CD14-positive monocyte (primary cell): ENCODE measurements around the gene METTL22. TPM values are rescaled to one million over a fixed set of nuclear protein-coding genes. Genes with fewer than 3 reads are reported as not detected.
A peak's percentile ranks its signal among the peaks of the same experiment; 100 is the strongest.

Experiments used
- DNase-seq, 3 donors: peaks; one replicate each; pipeline ENCODE4 v3.0.0-alpha.2; 2011 to 2022
- H2AFZ ChIP-seq: 2 replicates; pipeline ENCODE4 v1.6.0; 2012; ENCODE audit warnings: mild to moderate bottlenecking, low read depth, low read length, inconsistent platforms; ENCODE audit not compliant: insufficient read depth, poor library complexity, severe bottlenecking
- H3K27ac ChIP-seq, 2 donors: 1 replicate in 1 of 2; 2 replicates in 1 of 2; pipeline ENCODE4 v1.5.1; 2012 to 2013; ENCODE audit warnings: low read length in 2 of 2, control low read depth in 1 of 2, inconsistent platforms in 1 of 2, low read depth in 1 of 2, mild to moderate bottlenecking in 1 of 2
- H3K27me3 ChIP-seq, 2 donors: one replicate each; pipeline versions ENCODE4 v1.6.0 to v1.6.1; 2011 to 2013; ENCODE audit warnings: low read length in 2 of 2; ENCODE audit not compliant: control insufficient read depth in 2 of 2, insufficient read depth in 2 of 2
- H3K36me3 ChIP-seq, 2 donors: replicated peaks in 1 of 2; 1 replicate in 1 of 2; 2 replicates in 1 of 2; pipeline versions ENCODE4 v1.5.1 to v1.6.1; 2012 to 2013; ENCODE audit warnings: low read length in 2 of 2, control low read depth in 1 of 2, inconsistent platforms in 1 of 2, mild to moderate bottlenecking in 1 of 2; ENCODE audit not compliant: insufficient read depth in 2 of 2, control insufficient read depth in 1 of 2
- H3K4me1 ChIP-seq, 2 donors: 1 replicate in 1 of 2; 2 replicates in 1 of 2; pipeline versions ENCODE4 v1.5.1 to v1.6.1; 2012 to 2013; ENCODE audit warnings: low read length in 2 of 2, control low read depth in 1 of 2, inconsistent platforms in 1 of 2, mild to moderate bottlenecking in 1 of 2, moderate library complexity in 1 of 2; ENCODE audit not compliant: insufficient read depth in 2 of 2, control insufficient read depth in 1 of 2
- H3K4me2 ChIP-seq: replicated peaks from 2 replicates; pipeline ENCODE3; 2012; ENCODE audit warnings: low read length, moderate library complexity, mild to moderate bottlenecking; ENCODE audit not compliant: poor library complexity, severe bottlenecking; ENCODE audit errors: extremely low read depth
- H3K4me3 ChIP-seq, 3 experiments: fragments of 200-600 bp in 1 of 3; sonication (generic) in 1 of 3; replicated peaks in 1 of 3; 1 replicate in 2 of 3; 2 replicates in 1 of 3; pipeline ENCODE4 v1.5.1; 2011 to 2013; ENCODE audit warnings: low read length in 3 of 3, mild to moderate bottlenecking in 3 of 3, control low read depth in 2 of 3, low read depth in 2 of 3, inconsistent platforms in 1 of 3, moderate library complexity in 1 of 3
- H3K79me2 ChIP-seq: 2 replicates; pipeline ENCODE4 v1.6.0; 2012; ENCODE audit warnings: mild to moderate bottlenecking, control low read depth, inconsistent platforms, low read length, moderate library complexity; ENCODE audit not compliant: insufficient read depth
- H3K9ac ChIP-seq: 2 replicates; pipeline ENCODE4 v1.6.0; 2017; ENCODE audit warnings: low read length, mild to moderate bottlenecking; ENCODE audit not compliant: insufficient read depth, poor library complexity, severe bottlenecking
- H3K9me3 ChIP-seq, 2 donors: replicated peaks in 1 of 2; 1 replicate in 1 of 2; 2 replicates in 1 of 2; pipeline versions ENCODE4 v1.5.1 to v1.6.1; 2012 to 2013; ENCODE audit warnings: low read length in 2 of 2, control low read depth in 1 of 2; ENCODE audit not compliant: control insufficient read depth in 1 of 2, insufficient read depth in 1 of 2
- H4K20me1 ChIP-seq: 2 replicates; pipeline ENCODE4 v1.6.0; 2012; ENCODE audit warnings: mild to moderate bottlenecking, low read length, control low read depth, moderate library complexity; ENCODE audit not compliant: insufficient read depth
- H3K27ac Mint-ChIP-seq, 7 donors: one replicate each; pipeline ENCODE4 v1.8.0; 2020; ENCODE audit warnings: mild to moderate bottlenecking in 7 of 7, mixed read lengths in 7 of 7, moderate library complexity in 6 of 7, inconsistent platforms in 2 of 7
- H3K27me3 Mint-ChIP-seq, 3 donors: one replicate each; pipeline ENCODE4 v1.8.0; 2021 to 2022; ENCODE audit warnings: low read depth in 3 of 3, mild to moderate bottlenecking in 3 of 3, mixed read lengths in 3 of 3, moderate library complexity in 3 of 3, inconsistent platforms in 1 of 3
- H3K36me3 Mint-ChIP-seq, 2 donors: one replicate each; pipeline ENCODE4 v1.8.0; 2020; ENCODE audit warnings: mixed read lengths in 2 of 2, inconsistent platforms in 1 of 2, mild to moderate bottlenecking in 1 of 2
- H3K4me1 Mint-ChIP-seq: one replicate; pipeline ENCODE4 v1.8.0; 2020; ENCODE audit warnings: mild to moderate bottlenecking, mixed read lengths
- H3K4me3 Mint-ChIP-seq, 2 donors: one replicate each; pipeline ENCODE4 v1.8.0; 2020; ENCODE audit warnings: mild to moderate bottlenecking in 2 of 2, mixed read lengths in 2 of 2, moderate library complexity in 1 of 2
- H3K9me3 Mint-ChIP-seq, 7 donors: one replicate each; pipeline ENCODE4 v1.8.0; 2020 to 2022; ENCODE audit warnings: mixed read lengths in 7 of 7, mild to moderate bottlenecking in 6 of 7, moderate library complexity in 6 of 7, inconsistent platforms in 2 of 7
- WGBS: methylation state at CpG from one replicate; pipeline ENCODE4 v1.1.5; 2013; ENCODE audit warnings: missing lambda C conversion rate; ENCODE audit not compliant: insufficient coverage; 5-methylcytosine and 5-hydroxymethylcytosine counted together
- intact Hi-C, 2 donors: fragments of 100-400 bp; cut with micrococcal nuclease; formaldehyde crosslinking; loops; one replicate each; pipeline versions ENCODE4 v1.15.0 to v1.15.1; 2023
- polyA plus RNA-seq, 3 donors: library from polyadenylated mRNA; depleted of rRNA in 1 of 3; unstranded in 2 of 3; stranded (reverse) in 1 of 3; fragments of 300-500 nt in 2 of 3; fragments of >200 nt in 1 of 3; fragmentation: Illumina TruSeq in 2 of 3; gene quantifications; 1 replicate in 2 of 3; 2 replicates in 1 of 3; pipeline ENCODE4 v1.2.3, GENCODE V29; 2012 to 2021
- TF ChIP-seq, protein P1 (sequence below): fragments of 200-600 bp; IDR thresholded peaks from one replicate; pipeline ENCODE4 v1.8.0; 2022; ENCODE audit warnings: antibody characterized with exemption, mild to moderate bottlenecking

The METTL22 gene
- polyA plus RNA-seq, 3 donors: 36.0 to 44.0 (median 38.9) TPM

DNA sequence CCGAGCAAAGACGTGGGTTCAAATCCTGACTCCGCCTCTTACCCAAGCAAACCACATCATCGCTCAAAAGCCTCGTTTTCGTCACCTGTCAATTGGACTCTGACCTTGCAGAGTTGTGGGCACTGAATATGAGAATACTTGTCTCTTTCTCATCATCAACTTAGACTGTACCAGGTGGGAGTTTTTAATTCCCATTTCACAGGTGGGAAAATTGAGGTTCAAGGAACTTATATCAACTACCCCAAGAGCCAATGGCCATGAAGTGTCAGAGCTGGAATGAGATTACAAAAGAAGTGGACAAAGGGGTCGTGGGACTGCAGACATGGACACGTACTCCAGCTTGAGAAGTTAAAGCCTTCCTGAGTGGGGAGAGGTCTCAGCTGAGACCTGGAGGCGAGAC lies 41.9 kb upstream of the METTL22 start:
- H3K9ac ChIP-seq: no peak overlapping the region
- no peaks in the 10 kb centered on the region for H3K36me3 ChIP-seq
- intact Hi-C loops: no loop called here
- H4K20me1 ChIP-seq: no peaks in the 10 kb centered on the region
- no peak for DNase-seq
- Mint-ChIP-seq H3K27ac (no peak overlapping the region), H3K27me3 (peaks cover 9 to 26% (median 13%) of the 10 kb centered on the region in 3 donors), H3K36me3 (no peaks in the 10 kb centered on the region), H3K4me3 (no peak overlapping the region), H3K4me1 (peaks cover 10% of the 10 kb centered on the region), H3K9me3 (peaks cover 0 to 2% (median 0%) of the 10 kb centered on the region in 7 donors)
- H3K4me1 ChIP-seq: peaks cover 7 to 9% of the 10 kb centered on the region in 2 donors
- H3K79me2 ChIP-seq: no peaks in the 10 kb centered on the region
- WGBS: 88% methylated on average over 2 of the region's 9 CpGs
- H3K9me3 ChIP-seq: no peaks in the 10 kb centered on the region
- TF ChIP-seq, protein P1, sequence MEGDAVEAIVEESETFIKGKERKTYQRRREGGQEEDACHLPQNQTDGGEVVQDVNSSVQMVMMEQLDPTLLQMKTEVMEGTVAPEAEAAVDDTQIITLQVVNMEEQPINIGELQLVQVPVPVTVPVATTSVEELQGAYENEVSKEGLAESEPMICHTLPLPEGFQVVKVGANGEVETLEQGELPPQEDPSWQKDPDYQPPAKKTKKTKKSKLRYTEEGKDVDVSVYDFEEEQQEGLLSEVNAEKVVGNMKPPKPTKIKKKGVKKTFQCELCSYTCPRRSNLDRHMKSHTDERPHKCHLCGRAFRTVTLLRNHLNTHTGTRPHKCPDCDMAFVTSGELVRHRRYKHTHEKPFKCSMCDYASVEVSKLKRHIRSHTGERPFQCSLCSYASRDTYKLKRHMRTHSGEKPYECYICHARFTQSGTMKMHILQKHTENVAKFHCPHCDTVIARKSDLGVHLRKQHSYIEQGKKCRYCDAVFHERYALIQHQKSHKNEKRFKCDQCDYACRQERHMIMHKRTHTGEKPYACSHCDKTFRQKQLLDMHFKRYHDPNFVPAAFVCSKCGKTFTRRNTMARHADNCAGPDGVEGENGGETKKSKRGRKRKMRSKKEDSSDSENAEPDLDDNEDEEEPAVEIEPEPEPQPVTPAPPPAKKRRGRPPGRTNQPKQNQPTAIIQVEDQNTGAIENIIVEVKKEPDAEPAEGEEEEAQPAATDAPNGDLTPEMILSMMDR: no peak
- peaks cover 0 to 2% of the 10 kb centered on the region in 2 donors for H3K27me3 ChIP-seq
- no peak overlapping the region for H3K4me2 ChIP-seq
- no peak overlapping the region for H3K4me3 ChIP-seq
- H3K27ac ChIP-seq: no peak overlapping the region
- H2AFZ ChIP-seq: no peak overlapping the region

DNA sequence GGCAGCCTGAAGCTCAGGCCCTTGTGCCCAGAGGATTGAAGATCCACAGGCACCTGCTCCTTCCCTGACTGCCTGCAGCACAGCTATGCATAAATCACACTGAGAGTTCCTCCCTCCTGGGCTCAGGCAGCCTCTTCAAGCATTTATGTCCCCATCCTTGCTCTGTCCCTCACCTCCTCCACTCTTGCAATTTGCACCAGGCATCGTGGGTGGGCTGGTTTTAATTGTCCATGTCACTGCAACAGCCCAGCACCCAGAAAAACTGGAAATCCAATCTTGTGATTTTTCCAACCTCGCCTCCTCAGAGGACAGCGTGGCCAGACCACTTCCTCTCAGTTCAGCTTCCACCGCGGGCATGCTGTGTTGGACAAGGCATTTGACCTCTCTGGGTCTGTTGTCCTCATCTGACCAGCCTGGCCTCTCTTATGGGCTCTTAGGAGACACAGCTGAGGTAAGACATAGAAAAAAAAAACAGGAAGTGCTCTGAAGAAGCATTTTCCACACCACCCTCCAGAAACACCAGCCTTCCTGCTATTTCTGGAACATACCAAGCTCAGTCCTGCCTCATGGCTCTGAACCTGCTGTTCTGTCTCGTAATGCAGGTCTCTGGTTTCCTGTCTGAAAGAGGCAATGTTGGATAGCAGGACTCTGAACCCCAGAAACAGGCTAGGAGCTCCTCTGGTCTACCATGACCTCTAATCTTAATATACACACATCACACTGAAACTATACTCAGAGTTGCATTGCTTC lies 39.5 kb upstream of the METTL22 start:
- peak overlapping the region in 3 of 7 donors; percentile 46 to 70 (median 66) for H3K27ac Mint-ChIP-seq
- H3K27me3 Mint-ChIP-seq: peaks cover 10 to 23% (median 21%) of the 10 kb centered on the region in 3 donors
- H3K4me2 ChIP-seq: no peak overlapping the region
- peak overlapping the region; percentile 18 for H2AFZ ChIP-seq
- H3K4me1 Mint-ChIP-seq: peaks cover 10% of the 10 kb centered on the region
- H4K20me1 ChIP-seq: no peaks in the 10 kb centered on the region
- H3K9ac ChIP-seq: no peak overlapping the region
- no peaks in the 10 kb centered on the region for H3K36me3 ChIP-seq
- H3K27ac ChIP-seq: no peak overlapping the region
- DNase-seq: peak in 2 of 3 donors; percentile 12 to 34
- H3K9me3 Mint-ChIP-seq: peaks cover 0 to 2% (median 0%) of the 10 kb centered on the region in 7 donors
- no peaks in the 10 kb centered on the region for H3K79me2 ChIP-seq
- peaks cover 3 to 11% of the 10 kb centered on the region in 2 donors for H3K27me3 ChIP-seq
- intact Hi-C loops: no loop called here
- H3K36me3 Mint-ChIP-seq: no peaks in the 10 kb centered on the region
- H3K4me3 ChIP-seq: no peak overlapping the region
- H3K4me1 ChIP-seq: peaks cover 7 to 9% of the 10 kb centered on the region in 2 donors
- H3K4me3 Mint-ChIP-seq: peak overlapping the region in 1 of 2 donors; percentile 15
- TF ChIP-seq, protein P1: no peak
- no peaks in the 10 kb centered on the region for H3K9me3 ChIP-seq
- WGBS: 3% methylated on average over 6 of the region's 6 CpGs
